ENCODE results near the gene DPH1. TPM values are rescaled to one million over a fixed set of nuclear protein-coding genes. Genes with fewer than 3 reads are reported as not detected.

Gene DPH1
- total RNA-seq, 2 experiments from 2014 or later: 31.3 to 37.8 TPM

- CTCF ChIA-PET: interaction anchor here (0.9 to 2.7 kb wide), 3 partner anchors 61 to 231 kb away, joined by 3 to 17 read pairs (median 3); no protein-coding TSS in a partner anchor
- Mint-ChIP-seq H3K27ac (no peak overlapping the region), H3K4me3 (no peak overlapping the region), H3K9me3 (no peaks in the 10 kb centered on the region), H3K36me3 (ENCODE audit: low read depth) (no peaks in the 10 kb centered on the region), H3K4me1 (peaks cover 26% of the 10 kb centered on the region), H3K27me3 (peaks cover 17% of the 10 kb centered on the region)
- peak; percentile 69 for DNase-seq
- POLR2A ChIA-PET: interaction anchor here (0.6 kb wide), 2 partner anchors 102 to 194 kb away, joined by 3 to 4 read pairs; no protein-coding TSS in a partner anchor
These were observed 20.5 kb downstream of the DPH1 start for GRCh38 chr17:2050300-2051060.

- Mint-ChIP-seq H3K27me3 (peaks cover 17% of the 10 kb centered on the region), H3K36me3 (ENCODE audit: low read depth) (no peaks in the 10 kb centered on the region), H3K9me3 (no peaks in the 10 kb centered on the region), H3K4me3 (peak overlapping the region; percentile 53), H3K4me1 (peaks cover 26% of the 10 kb centered on the region), H3K27ac (no peak overlapping the region)
- ChIA-PET POLR2A (interaction anchor here (0.6 kb wide), 1 partner anchor 193 kb away, joined by 4 read pairs; no protein-coding TSS in a partner anchor), CTCF (interaction anchor here (0.9 to 2.7 kb wide), 3 partner anchors 11 to 230 kb away, joined by 3 to 17 read pairs (median 3); no protein-coding TSS in a partner anchor)
- DNase-seq: no peak
These were observed 21.3 kb downstream of the DPH1 start for GRCh38 chr17:2051061-2051932.

- no peaks in the 10 kb centered on the region for H3K9me3 Mint-ChIP-seq
- CTCF ChIA-PET: interaction anchor here (0.9 to 2.7 kb wide), 3 partner anchors 11 to 229 kb away, joined by 3 to 17 read pairs (median 3); no protein-coding TSS in a partner anchor
- H3K4me3 Mint-ChIP-seq: peak overlapping the region; percentile 53
These were observed 22.1 kb downstream of the DPH1 start for GRCh38 chr17:2051933-2052559.

GRCh38 chr17:2053380-2054261, 23.7 kb downstream of the DPH1 start:
- ChIA-PET CTCF (interaction anchor here (0.6 to 8.5 kb wide), 30 partner anchors 14 to 353 kb away, joined by 3 to 210 read pairs (median 6); partner anchors contain the start of genes SGSM2 and TSR1), POLR2A (interaction anchor here (0.7 kb wide), 1 partner anchor 204 kb away, joined by 9 read pairs; no protein-coding TSS in a partner anchor)
- peak; percentile 79 for DNase-seq
- Mint-ChIP-seq H3K9me3 (no peaks in the 10 kb centered on the region), H3K4me1 (peaks cover 26% of the 10 kb centered on the region), H3K4me3 (peak overlapping the region; percentile 69), H3K36me3 (ENCODE audit: low read depth) (peaks cover 2% of the 10 kb centered on the region), H3K27me3 (peaks cover 15% of the 10 kb centered on the region), H3K27ac (peak overlapping the region; percentile 82)

More at GRCh38 chr17:2051933-2052559, 22.1 kb downstream of the DPH1 start:
- peaks cover 26% of the 10 kb centered on the region for H3K4me1 Mint-ChIP-seq
- peaks cover 17% of the 10 kb centered on the region for H3K27me3 Mint-ChIP-seq
- POLR2A ChIA-PET: no interaction called here
- DNase-seq: no peak
- H3K36me3 Mint-ChIP-seq (ENCODE audit: low read depth): peaks cover 2% of the 10 kb centered on the region
- no peak overlapping the region for H3K27ac Mint-ChIP-seq

- Mint-ChIP-seq H3K27ac (peak overlapping the region; percentile 82), H3K4me3 (peak overlapping the region; percentile 69), H3K36me3 (ENCODE audit: low read depth) (peaks cover 2% of the 10 kb centered on the region), H3K27me3 (peaks cover 14% of the 10 kb centered on the region), H3K9me3 (no peaks in the 10 kb centered on the region), H3K4me1 (peaks cover 22% of the 10 kb centered on the region)
- DNase-seq: no peak
- CTCF ChIA-PET: interaction anchor here (0.5 to 8.5 kb wide), 56 partner anchors 8 to 362 kb away, joined by 3 to 210 read pairs (median 4); partner anchors contain the start of genes RTN4RL1, SGSM2 and TSR1
- POLR2A ChIA-PET: interaction anchor here (1.0 kb wide), 1 partner anchor 34 kb away, joined by 4 read pairs; no protein-coding TSS in a partner anchor
These were observed 24.2 kb downstream of the DPH1 start for GRCh38 chr17:2054262-2054511.

- peak within 1 kb of the TSS; percentile 82 for H3K27ac Mint-ChIP-seq
- peaks cover 24% of the 10 kb centered on the region for H3K4me1 Mint-ChIP-seq
- ChIA-PET POLR2A (interaction anchor here (1.0 to 1.3 kb wide), 2 partner anchors 33 to 248 kb away, joined by 4 read pairs; partner anchors contain the start of genes SMG6 and SRR), CTCF (interaction anchor here (0.5 to 8.5 kb wide), 60 partner anchors 8 to 361 kb away, joined by 3 to 210 read pairs (median 4); partner anchors contain the start of genes RTN4RL1, SGSM2 and TSR1)
- peak within 1 kb of the TSS; percentile 69 for H3K4me3 Mint-ChIP-seq
- peaks cover 7% of the 10 kb centered on the region for H3K36me3 Mint-ChIP-seq (ENCODE audit: low read depth)
- no peaks in the 10 kb centered on the region for H3K9me3 Mint-ChIP-seq
- DNase-seq: peak; percentile 78
- peaks cover 14% of the 10 kb centered on the region for H3K27me3 Mint-ChIP-seq
These were observed 24.7 kb downstream of the DPH1 start, which contains the start of gene HIC1 for GRCh38 chr17:2054512-2055291. Gene HIC1 (plus strand): TSS chr17:2055103. CDS start chr17:2056691, 1,588 bp downstream.

- H3K36me3 Mint-ChIP-seq (ENCODE audit: low read depth): peaks cover 14% of the 10 kb centered on the region
- H3K4me1 Mint-ChIP-seq: peaks cover 31% of the 10 kb centered on the region
- no peak overlapping the region for H3K27ac Mint-ChIP-seq
- peaks cover 14% of the 10 kb centered on the region for H3K27me3 Mint-ChIP-seq
- DNase-seq: peak; percentile 61
- ChIA-PET POLR2A (interaction anchor here (0.6 to 1.3 kb wide), 3 partner anchors 33 to 344 kb away, joined by 3 to 4 read pairs (median 4); partner anchors contain the start of genes SMG6 and SRR), CTCF (interaction anchor here (0.6 to 8.5 kb wide), 40 partner anchors 9 to 361 kb away, joined by 3 to 210 read pairs (median 6); partner anchors contain the start of genes RTN4RL1, SMG6 and SRR)
- peak overlapping the region; percentile 74 for H3K4me3 Mint-ChIP-seq
- no peaks in the 10 kb centered on the region for H3K9me3 Mint-ChIP-seq
These were observed 25.6 kb downstream of the DPH1 start for GRCh38 chr17:2055292-2056205.

GRCh38 chr17:2056206-2057174, 26.5 kb downstream of the DPH1 start:
- DNase-seq: peak; percentile 58
- no peaks in the 10 kb centered on the region for H3K9me3 Mint-ChIP-seq
- H3K4me1 Mint-ChIP-seq: peaks cover 33% of the 10 kb centered on the region
- CTCF ChIA-PET: interaction anchor here (0.8 to 8.5 kb wide), 23 partner anchors 10 to 297 kb away, joined by 3 to 210 read pairs (median 9); partner anchors contain the start of genes SMG6, SRR and TSR1
- peak overlapping the region; percentile 75 for H3K27ac Mint-ChIP-seq
- H3K27me3 Mint-ChIP-seq: peaks cover 11% of the 10 kb centered on the region
- POLR2A ChIA-PET: interaction anchor here (1.3 kb wide), 1 partner anchor 247 kb away, joined by 4 read pairs; the partner anchor contains the start of genes SMG6 and SRR
- peak overlapping the region; percentile 74 for H3K4me3 Mint-ChIP-seq
- H3K36me3 Mint-ChIP-seq (ENCODE audit: low read depth): peaks cover 18% of the 10 kb centered on the region
